H1 (cell line): ENCODE data around the gene LY86. TPM values are rescaled to one million over a fixed set of nuclear protein-coding genes. Genes with fewer than 3 reads are reported as not detected.

Experiments used
- CTCF ChIA-PET: fragments of 300-600 bp; sonication (Branson Sonifier 250); formaldehyde crosslinking; loops from one replicate; lab custom pipeline; 2021; ENCODE audit not compliant: partially characterized antibody; lab: Charles Lee
- POLR2A ChIA-PET: fragments of 300-600 bp; sonication (Branson Sonifier 250); formaldehyde crosslinking; loops from one replicate; lab custom pipeline; 2021; ENCODE audit warnings: inconsistent platforms; ENCODE audit not compliant: partially characterized antibody; lab: Charles Lee
- DNase-seq, 2 experiments: peaks; one replicate each; pipeline versions ENCODE4 v3.0.0 to v3.0.0-alpha.2; 2010 to 2022; ENCODE audit warnings: low spot score in 2 of 2, low read depth in 1 of 2, mixed read lengths in 1 of 2
- FAIRE-seq: peaks from 2 replicates; lab custom pipeline; 2011; peaks lifted over from hg19 to GRCh38; lab: Jason Lieb, UNC
- H2AFZ ChIP-seq: 2 replicates; pipeline ENCODE4 v1.8.1; 2012; ENCODE audit warnings: low read length, inconsistent platforms
- H2AK5ac ChIP-seq: 2 replicates; pipeline ENCODE4 v1.6.1; 2013; ENCODE audit warnings: low read depth, low read length
- H2BK120ac ChIP-seq: replicated peaks from 2 replicates; pipeline ENCODE3; 2013; ENCODE audit warnings: low read depth, low read length, inconsistent platforms
- H2BK12ac ChIP-seq: 2 replicates; pipeline ENCODE4 v1.6.1; 2013; ENCODE audit warnings: low read depth, low read length
- H2BK15ac ChIP-seq: 2 replicates; pipeline ENCODE4 v1.6.1; 2013; ENCODE audit warnings: low read length
- H2BK20ac ChIP-seq: 2 replicates; pipeline ENCODE4 v1.6.1; 2013; ENCODE audit warnings: low read length
- H2BK5ac ChIP-seq: 2 replicates; pipeline ENCODE4 v1.6.1; 2013; ENCODE audit warnings: low read depth, low read length
- H3K14ac ChIP-seq: 2 replicates; pipeline ENCODE4 v1.6.1; 2013; ENCODE audit warnings: inconsistent platforms; ENCODE audit not compliant: insufficient read length
- H3K18ac ChIP-seq: 2 replicates; pipeline ENCODE4 v1.6.1; 2013; ENCODE audit warnings: low read length; ENCODE audit errors: extremely low read depth
- H3K23ac ChIP-seq: 2 replicates; pipeline ENCODE4 v1.6.1; 2013; ENCODE audit warnings: inconsistent platforms; ENCODE audit not compliant: insufficient read length
- H3K23me2 ChIP-seq: 2 replicates; pipeline ENCODE4 v1.6.1; 2013; ENCODE audit warnings: low read depth, low read length
- H3K27ac ChIP-seq: 2 replicates; pipeline ENCODE4 v1.6.1; 2011; ENCODE audit warnings: low read depth, low read length, inconsistent platforms
- H3K27me3 ChIP-seq, 4 experiments: replicated peaks in 1 of 4; 1 replicate in 1 of 4; 2 replicates in 3 of 4; pipeline versions ENCODE4 v1.6.1 to v1.8.1; 2011 to 2013; ENCODE audit warnings: low read length in 3 of 4, mild to moderate bottlenecking in 3 of 4, inconsistent platforms in 2 of 4, mixed read lengths in 2 of 4, moderate library complexity in 1 of 4; ENCODE audit not compliant: control insufficient read depth in 3 of 4, insufficient read depth in 3 of 4; ENCODE audit errors: extremely low read depth in 1 of 4
- H3K36me3 ChIP-seq, 4 experiments: 2 replicates each; pipeline versions ENCODE4 v1.6.1 to v1.8.1; 2011 to 2013; ENCODE audit warnings: mild to moderate bottlenecking in 4 of 4, low read length in 3 of 4, moderate library complexity in 2 of 4, control low read depth in 1 of 4, inconsistent platforms in 1 of 4; ENCODE audit not compliant: insufficient read depth in 4 of 4, control insufficient read depth in 2 of 4
- H3K4ac ChIP-seq: replicated peaks from 2 replicates; pipeline ENCODE3; 2013; ENCODE audit warnings: low read length, low read depth, mixed read lengths, inconsistent platforms; ENCODE audit not compliant: insufficient read length
- H3K4me1 ChIP-seq, 4 experiments: replicated peaks in 1 of 4; 1 replicate in 1 of 4; 2 replicates in 3 of 4; pipeline versions ENCODE4 v1.6.1 to v1.8.1; 2011 to 2013; ENCODE audit warnings: low read length in 3 of 4, inconsistent platforms in 2 of 4, mixed read lengths in 1 of 4; ENCODE audit not compliant: insufficient read depth in 4 of 4, control insufficient read depth in 3 of 4
- H3K4me2 ChIP-seq, 2 experiments: 2 replicates each; pipeline versions ENCODE4 v1.6.1 to v1.8.1; 2011 to 2013; ENCODE audit warnings: low read depth in 2 of 2, low read length in 2 of 2, control low read depth in 1 of 2, inconsistent platforms in 1 of 2, mild to moderate bottlenecking in 1 of 2; ENCODE audit not compliant: insufficient read depth in 1 of 2
- H3K4me3 ChIP-seq, 4 experiments: fragments of 200-600, 300-600 bp in 1 of 4; sonication (generic), shearing (Covaris generic), sonication (Bioruptor Twin) in 1 of 4; 2 replicates each; pipeline versions ENCODE4 v1.5.1 to v1.8.1; 2011 to 2016; ENCODE audit warnings: low read length in 4 of 4, low read depth in 3 of 4, control low read depth in 2 of 4, inconsistent platforms in 2 of 4, mild to moderate bottlenecking in 2 of 4, mixed read lengths in 1 of 4, moderate library complexity in 1 of 4; ENCODE audit not compliant: insufficient read depth in 2 of 4; ENCODE audit errors: extremely low read depth in 1 of 4
- H3K56ac ChIP-seq: replicated peaks from 2 replicates; pipeline ENCODE3; 2013; ENCODE audit warnings: low read depth, mild to moderate bottlenecking, mixed read lengths, low read length, inconsistent platforms; ENCODE audit not compliant: insufficient read length
- H3K79me1 ChIP-seq: 2 replicates; pipeline ENCODE4 v1.6.1; 2013; ENCODE audit warnings: low read depth, low read length, control low read depth
- H3K79me2 ChIP-seq, 2 experiments: 2 replicates each; pipeline versions ENCODE4 v1.6.1 to v1.8.1; 2012 to 2013; ENCODE audit warnings: low read length in 2 of 2, mild to moderate bottlenecking in 2 of 2, inconsistent platforms in 1 of 2; ENCODE audit not compliant: insufficient read depth in 2 of 2, control insufficient read depth in 1 of 2
- H3K9ac ChIP-seq, 4 experiments: replicated peaks in 1 of 4; 1 replicate in 1 of 4; 2 replicates in 3 of 4; pipeline versions ENCODE4 v1.6.1 to v1.8.1; 2011 to 2013; ENCODE audit warnings: low read depth in 3 of 4, low read length in 3 of 4, control low read depth in 2 of 4, mild to moderate bottlenecking in 2 of 4, moderate library complexity in 2 of 4, inconsistent platforms in 1 of 4; ENCODE audit errors: extremely low read depth in 1 of 4
- H3K9me3 ChIP-seq, 2 experiments: 2 replicates each; pipeline versions ENCODE4 v1.6.1 to v1.8.1; 2012 to 2013; ENCODE audit warnings: mild to moderate bottlenecking in 2 of 2, moderate library complexity in 2 of 2, control low read depth in 1 of 2, inconsistent platforms in 1 of 2, low read depth in 1 of 2, low read length in 1 of 2, mixed read lengths in 1 of 2; ENCODE audit not compliant: insufficient read depth in 2 of 2
- H4K20me1 ChIP-seq, 2 experiments: replicated peaks in 1 of 2; 2 replicates each; pipeline versions ENCODE3 to v1.8.1; 2011 to 2013; ENCODE audit warnings: inconsistent platforms in 2 of 2, low read length in 2 of 2, mild to moderate bottlenecking in 1 of 2; ENCODE audit not compliant: insufficient read depth in 2 of 2, control insufficient read depth in 1 of 2
- H4K5ac ChIP-seq: 2 replicates; pipeline ENCODE4 v1.6.1; 2013; ENCODE audit warnings: low read length, low read depth, mixed read lengths, inconsistent platforms; ENCODE audit not compliant: insufficient read length
- H4K8ac ChIP-seq: 2 replicates; pipeline ENCODE4 v1.8.0; 2013; ENCODE audit warnings: mild to moderate bottlenecking, moderate library complexity, low read length, inconsistent platforms; ENCODE audit not compliant: insufficient read depth; ENCODE audit errors: extremely low read depth
- H4K91ac ChIP-seq: replicated peaks from 2 replicates; pipeline ENCODE3; 2013; ENCODE audit warnings: low read length, mixed read lengths, inconsistent platforms; ENCODE audit not compliant: insufficient read length
- ASH2L ChIP-seq: fragments of 200-600, 300-600 bp; sonication (generic); IDR thresholded peaks from one replicate; pipeline ENCODE4 v1.7.1; 2017; ENCODE audit warnings: low read length
- BCL11A ChIP-seq, 2 experiments: IDR thresholded peaks; one replicate each; pipeline ENCODE4 v1.6.1; 2011; ENCODE audit warnings: low read depth in 2 of 2, low read length in 2 of 2, mild to moderate bottlenecking in 2 of 2
- CHD1 ChIP-seq: IDR thresholded peaks from 2 replicates; pipeline ENCODE4 v1.6.1; 2012; ENCODE audit warnings: low read depth, low read length, improper control_type of control experiment
- GTF2F1 ChIP-seq: IDR thresholded peaks from 2 replicates; pipeline ENCODE4 v1.6.1; 2012; ENCODE audit warnings: low read depth, low read length, improper control_type of control experiment, borderline replicate concordance
- KDM1A ChIP-seq: fragments of 200-600, 300-600 bp; sonication (generic); IDR thresholded peaks from 2 replicates; pipeline ENCODE4 v1.7.1; 2016; ENCODE audit warnings: mild to moderate bottlenecking, low read length, borderline replicate concordance
- KDM4A ChIP-seq: IDR thresholded peaks from one replicate; pipeline ENCODE4 v1.7.1; 2012; ENCODE audit warnings: low read depth, mild to moderate bottlenecking, moderate library complexity, low read length, inconsistent platforms; ENCODE audit not compliant: severe bottlenecking
- MAX ChIP-seq: IDR thresholded peaks from 2 replicates; pipeline ENCODE4 v1.6.1; 2012; ENCODE audit warnings: inconsistent platforms
- POU5F1 ChIP-seq: IDR thresholded peaks from 2 replicates; pipeline ENCODE4 v1.6.1; 2011; ENCODE audit warnings: low read depth, mild to moderate bottlenecking, low read length, moderate library complexity
- RXRA ChIP-seq: IDR thresholded peaks from 2 replicates; pipeline ENCODE4 v1.6.1; 2011; ENCODE audit warnings: low read depth, mild to moderate bottlenecking, low read length, moderate library complexity; ENCODE audit not compliant: insufficient read depth
- SAP30 ChIP-seq: fragments of 300-600 bp; sonication (generic); IDR thresholded peaks from 2 replicates; pipeline ENCODE4 v1.7.1; 2012; ENCODE audit warnings: low read length, moderate library complexity, mild to moderate bottlenecking, inconsistent platforms; ENCODE audit not compliant: insufficient read depth, insufficient replicate concordance
- SIRT6 ChIP-seq: IDR thresholded peaks from one replicate; pipeline ENCODE4 v1.7.1; 2012; ENCODE audit warnings: low read length, inconsistent platforms
- SP2 ChIP-seq: IDR thresholded peaks from 2 replicates; pipeline ENCODE4 v1.6.1; 2012; ENCODE audit warnings: mild to moderate bottlenecking, low read length, inconsistent platforms
- SP4 ChIP-seq: IDR thresholded peaks from 2 replicates; pipeline ENCODE4 v1.6.1; 2012; ENCODE audit warnings: low read length, inconsistent platforms
- ZNF274 ChIP-seq: IDR thresholded peaks from 2 replicates; pipeline ENCODE4 v1.7.0; 2012; ENCODE audit warnings: low read length, borderline replicate concordance; ENCODE audit errors: extremely low read depth
- WGBS, 2 experiments: shearing (Covaris generic) in 1 of 2; methylation state at CpG; one replicate each; pipeline versions ENCODE4 v1.1.6 to v1.1.7; 2013 to 2015; ENCODE audit warnings: low lambda C conversion rate in 2 of 2, mixed read lengths in 2 of 2, inconsistent platforms in 1 of 2, low coverage in 1 of 2, missing lambda C conversion rate in 1 of 2; ENCODE audit not compliant: insufficient replicate concordance in 2 of 2, insufficient coverage in 1 of 2, insufficient read length in 1 of 2; ENCODE audit errors: extremely low coverage in 1 of 2, missing lambda C conversion rate in 1 of 2; 5-methylcytosine and 5-hydroxymethylcytosine counted together
- polyA plus RNA-seq, 7 experiments: library from polyadenylated mRNA; depleted of rRNA in 3 of 7; stranded (reverse) in 5 of 7; unstranded in 2 of 7; fragments of >200 nt in 5 of 7; fragments of 200-250 nt in 2 of 7; gene quantifications; 1 replicate in 5 of 7; 2 replicates in 1 of 7; 4 replicates in 1 of 7; pipeline versions ENCODE4 v1.2.1 to v1.2.3, GENCODE V29; 2011 to 2013; ENCODE audit warnings: missing spikeins in 2 of 7, mixed read lengths in 2 of 7
- total RNA-seq: library from RNA; stranded (reverse); fragmentation: NEBNext Ultra II Directional; extraction: Animal tissue kit (Norgen Biotek cat#: 25700); gene quantifications from 2 replicates; pipeline ENCODE4 v1.2.1, GENCODE V29; 2021

Gene LY86
- total and polyA plus RNA-seq, 2 of the 8 experiments (the other 6 are each of a cell fraction or from before 2014, with no cell fraction given), result not detected

GRCh38 chr6:6679633-6680032, 91.1 kb downstream of the LY86 start:
- H4K91ac ChIP-seq, result no peak overlapping the region
- no peak overlapping the region for H3K4me2 ChIP-seq
- 88% methylated on average over 3 of the region's 5 CpGs; no CpG with 5 or more reads in 1 of the 2 experiments for WGBS, 2 experiments
- H3K9me3 ChIP-seq, result no peaks in the 10 kb centered on the region
- no peak overlapping the region for H3K14ac ChIP-seq
- H2BK12ac ChIP-seq, result no peak overlapping the region
- H3K23ac ChIP-seq, result no peak overlapping the region
- H3K23me2 ChIP-seq, result no peaks in the 10 kb centered on the region
- no peak overlapping the region for H3K27ac ChIP-seq
- no peaks in the 10 kb centered on the region; a peak in 1 of 7 replicates for H3K27me3 ChIP-seq
- H3K9ac ChIP-seq, result no peak overlapping the region
- no peak overlapping the region for H4K8ac ChIP-seq
- POLR2A ChIA-PET, result no interaction called here
- no peaks in the 10 kb centered on the region for H3K36me3 ChIP-seq
- H3K4me1 ChIP-seq, result peaks cover 5 to 15% (median 11%) of the 10 kb centered on the region in 4 experiments
- no peak overlapping the region for H3K18ac ChIP-seq
- no peak overlapping the region for H2BK5ac ChIP-seq
- no peak overlapping the region for H2AFZ ChIP-seq
- no peak overlapping the region for H2BK15ac ChIP-seq
- H4K5ac ChIP-seq, result no peak overlapping the region
- no peaks in the 10 kb centered on the region for H3K79me2 ChIP-seq
- no peaks in the 10 kb centered on the region for H4K20me1 ChIP-seq
- CTCF ChIA-PET, result interaction anchor here (1.2 to 6.6 kb wide), 3 partner anchors 15 to 80 kb away, joined by 3 to 87 read pairs (median 38); no protein-coding TSS in a partner anchor
- no peak overlapping the region for H3K4me3 ChIP-seq
- no peak overlapping the region for H2BK120ac ChIP-seq
- H2BK20ac ChIP-seq, result no peak overlapping the region
- H3K4ac ChIP-seq, result no peak overlapping the region
- no peak overlapping the region for H3K56ac ChIP-seq
- FAIRE-seq (no peak), DNase-seq (no peak)
- no peak overlapping the region for H2AK5ac ChIP-seq
- no peaks in the 10 kb centered on the region for H3K79me1 ChIP-seq
- TF ChIP-seq SP4, result no peak
- no peak for TF ChIP-seq GTF2F1
- no peak for TF ChIP-seq SAP30
- no peak for TF ChIP-seq SIRT6
- TF ChIP-seq SP2, result no peak
- no peak for TF ChIP-seq MAX
- no peak for TF ChIP-seq CHD1
- TF ChIP-seq KDM1A, result no peak
- TF ChIP-seq BCL11A (IDR thresholded peaks at IDR 0.05; ENCODE audit: low read depth in 2 of 2, low read length in 2 of 2), result no peak
- TF ChIP-seq POU5F1, result no peak
- no peak for TF ChIP-seq ZNF274
- TF ChIP-seq RXRA, result no peak
- TF ChIP-seq KDM4A, result no peak
- no peak for TF ChIP-seq ASH2L
